ENCODE data around the gene ZNF157. TPM values are rescaled to one million over a fixed set of nuclear protein-coding genes. Genes with fewer than 3 reads are reported as not detected.

Gene ZNF157
- total RNA-seq: 0.13 and 0.33 TPM in 2 replicates

GRCh38 chrX:47370278-47370677 lies at the start of gene ZNF157:
Gene ZNF157 (plus strand): TSS chrX:47370578. CDS start chrX:47370669, 91 bp downstream.

Other genes with a start within 250 kb of the ZNF157 start
- gene NDUFB11, start 225.9 kb upstream of the ZNF157 start, total RNA-seq: 70.7 and 84.9 TPM in 2 replicates
- 41.1 and 55.9 TPM in 2 replicates for gene RBM10, start 225.4 kb upstream of the ZNF157 start, total RNA-seq
- 218 and 285 TPM in 2 replicates for gene UBA1, start 176.7 kb upstream of the ZNF157 start, total RNA-seq
- 133 and 154 TPM in 2 replicates for gene CDK16, start 151.9 kb upstream of the ZNF157 start, total RNA-seq
- 38.9 and 49.7 TPM in 2 replicates for gene USP11, start 137.6 kb upstream of the ZNF157 start, total RNA-seq
- 3.3 and 5.1 TPM in 2 replicates for gene ZNF41, start 112.6 kb downstream of the ZNF157 start, total RNA-seq
- 43.2 and 45.6 TPM in 2 replicates for gene ARAF, start 190.6 kb downstream of the ZNF157 start, total RNA-seq
- 389 and 449 TPM in 2 replicates for gene TIMP1, start 211.9 kb downstream of the ZNF157 start, total RNA-seq
- 0.33 and 1.6 TPM in 2 replicates for gene SYN1, start 249.3 kb downstream of the ZNF157 start, total RNA-seq